ENCODE measurements around the gene LHB. TPM values are rescaled to one million over a fixed set of nuclear protein-coding genes. Genes with fewer than 3 reads are reported as not detected.

Gene LHB
- total and polyA plus RNA-seq, 12 donors, result 0.38 to 8.8 (median 1.8) TPM; not detected in 5

- DNase-seq, result no peak
- intact Hi-C loops (cut with DNase I), result no loop called here
- Histone ChIP-seq H3K27ac (no peak overlapping the region), H3K27me3 (no peaks in the 10 kb centered on the region), H3K4me1 (replicated peaks in 1 of 2) (peaks cover 15 to 18% of the 10 kb centered on the region in 2 donors), H3K4me3 (no peak overlapping the region), H3K36me3 (replicated peaks in 1 of 2) (peaks cover 0 to 62% of the 10 kb centered on the region in 2 donors), H3K9me3 (replicated peaks in 1 of 3) (no peaks in the 10 kb centered on the region)
- TF ChIP-seq POLR2A (IDR thresholded peaks at IDR 0.05), result no peak
- TF ChIP-seq CTCF (IDR thresholded peaks at IDR 0.05), result no peak
- WGBS, 4 donors, result 92 to 100% (median 95%) methylated on average over 7 of the region's 7 CpGs
Observed at GRCh38 chr19:48988286-48988685, 28.6 kb downstream of the LHB start.

- intact Hi-C loops (cut with DNase I), result no loop called here
Observed at GRCh38 chr19:48987323-48987722, 29.6 kb downstream of the LHB start.

GRCh38 chr19:48986211-48986610, 30.7 kb downstream of the LHB start:
- H3K4me1 ChIP-seq (replicated peaks in 1 of 2), result peaks cover 3 to 6% of the 10 kb centered on the region in 2 donors
- H3K36me3 ChIP-seq (replicated peaks in 1 of 2), result peaks cover 0 to 83% of the 10 kb centered on the region in 2 donors
- intact Hi-C loops (cut with DNase I), result no loop called here
- TF ChIP-seq CTCF (IDR thresholded peaks at IDR 0.05) (no peak), POLR2A (IDR thresholded peaks at IDR 0.05) (no peak)
- H3K4me3 ChIP-seq, result no peak overlapping the region
- no peaks in the 10 kb centered on the region for H3K27me3 ChIP-seq
- no peak overlapping the region for H3K27ac ChIP-seq
- H3K9me3 ChIP-seq (replicated peaks in 1 of 3), result no peaks in the 10 kb centered on the region
- DNase-seq, result no peak
- 89 to 98% (median 96%) methylated on average over 3 of the region's 3 CpGs for WGBS, 4 donors

More at GRCh38 chr19:48987323-48987722, 29.6 kb downstream of the LHB start:
- peaks cover 0 to 72% of the 10 kb centered on the region in 2 donors for H3K36me3 ChIP-seq (replicated peaks in 1 of 2)
- DNase-seq, result no peak
- TF ChIP-seq CTCF (IDR thresholded peaks at IDR 0.05), result no peak
- no peak for TF ChIP-seq POLR2A (IDR thresholded peaks at IDR 0.05)
- 85 to 94% (median 86%) methylated on average over 7 of the region's 7 CpGs for WGBS, 4 donors
- no peak overlapping the region for H3K4me3 ChIP-seq
- peaks cover 14 to 15% of the 10 kb centered on the region in 2 donors for H3K4me1 ChIP-seq (replicated peaks in 1 of 2)
- no peaks in the 10 kb centered on the region for H3K27me3 ChIP-seq
- no peak overlapping the region for H3K27ac ChIP-seq
- H3K9me3 ChIP-seq (replicated peaks in 1 of 3), result no peaks in the 10 kb centered on the region

- no peak for DNase-seq
Observed at GRCh38 chr19:48985711-48986110, 31.2 kb downstream of the LHB start.

More at GRCh38 chr19:48985711-48986110, 31.2 kb downstream of the LHB start:
- intact Hi-C loops (cut with DNase I), result no loop called here
- WGBS, 4 donors, result 90 to 95% (median 93%) methylated on average over 11 to 13 of the region's 13 CpGs
- Histone ChIP-seq H3K27me3 (no peaks in the 10 kb centered on the region), H3K9me3 (replicated peaks in 1 of 3) (no peaks in the 10 kb centered on the region), H3K4me1 (replicated peaks in 1 of 2) (peaks cover 0 to under 1% of the 10 kb centered on the region in 2 donors), H3K4me3 (no peak overlapping the region), H3K36me3 (replicated peaks in 1 of 2) (peaks cover 0 to 86% of the 10 kb centered on the region in 2 donors), H3K27ac (no peak overlapping the region)
- TF ChIP-seq POLR2A (IDR thresholded peaks at IDR 0.05) (no peak), CTCF (IDR thresholded peaks at IDR 0.05) (no peak)
